H1 (cell line): ENCODE data around the gene EEF1A2. TPM values are rescaled to one million over a fixed set of nuclear protein-coding genes. Genes with fewer than 3 reads are reported as not detected.

ENCODE experiments used
- BCL11A ChIP-seq, 2 experiments: IDR thresholded peaks; one replicate each; pipeline ENCODE4 v1.6.1; 2011; ENCODE audit warnings: low read depth in 2 of 2, low read length in 2 of 2, mild to moderate bottlenecking in 2 of 2
- CBX5 ChIP-seq: fragments of 300-800, 300-1000 bp; sonication (generic); IDR thresholded peaks from 2 replicates; pipeline ENCODE4 v1.7.1; 2016; ENCODE audit warnings: antibody characterized with exemption, low read length, low read depth
- JUN ChIP-seq: IDR thresholded peaks from 2 replicates; pipeline ENCODE4 v1.6.1; 2011; ENCODE audit warnings: low read depth, mild to moderate bottlenecking, improper control_type of control experiment, low read length
- KDM1A ChIP-seq: fragments of 200-600, 300-600 bp; sonication (generic); IDR thresholded peaks from 2 replicates; pipeline ENCODE4 v1.7.1; 2016; ENCODE audit warnings: mild to moderate bottlenecking, low read length, borderline replicate concordance
- KDM4A ChIP-seq: IDR thresholded peaks from one replicate; pipeline ENCODE4 v1.7.1; 2012; ENCODE audit warnings: low read depth, mild to moderate bottlenecking, moderate library complexity, low read length, inconsistent platforms; ENCODE audit not compliant: severe bottlenecking
- NANOG ChIP-seq: IDR thresholded peaks from 2 replicates; pipeline ENCODE4 v1.6.1; 2011; ENCODE audit warnings: low read length, low read depth, mild to moderate bottlenecking, inconsistent platforms; ENCODE audit not compliant: insufficient read depth, poor library complexity, severe bottlenecking
- NRF1 ChIP-seq: IDR thresholded peaks from 2 replicates; pipeline ENCODE4 v1.6.1; 2011; ENCODE audit warnings: mild to moderate bottlenecking, low read depth, low read length, improper control_type of control experiment
- POLR2A ChIP-seq, 2 experiments: IDR thresholded peaks; 1 replicate in 1 of 2; 2 replicates in 1 of 2; pipeline ENCODE4 v1.6.1; 2011; ENCODE audit warnings: low read depth in 2 of 2, low read length in 2 of 2, mild to moderate bottlenecking in 2 of 2; ENCODE audit errors: control extremely low read depth in 1 of 2
- RNF2 ChIP-seq: fragments of 200-900, 300-1000 bp; sonication (generic); IDR thresholded peaks from 2 replicates; pipeline ENCODE4 v1.7.1; 2016; ENCODE audit warnings: borderline replicate concordance, low read depth, mild to moderate bottlenecking, antibody characterized with exemption, low read length; ENCODE audit not compliant: poor library complexity, severe bottlenecking; ENCODE audit errors: missing control alignments
- SIX5 ChIP-seq: IDR thresholded peaks from 2 replicates; pipeline ENCODE4 v1.6.1; 2011; ENCODE audit warnings: mild to moderate bottlenecking, low read depth, low read length
- SRF ChIP-seq: IDR thresholded peaks from 2 replicates; pipeline ENCODE4 v1.6.1; 2011; ENCODE audit warnings: mild to moderate bottlenecking, low read depth, low read length, moderate library complexity
- SUZ12 ChIP-seq: fragments of 200-600 bp; sonication (generic); IDR thresholded peaks from 2 replicates; pipeline ENCODE4 v1.6.1; 2012; ENCODE audit warnings: mild to moderate bottlenecking, inconsistent platforms, low read length, moderate library complexity, mixed read lengths
- TBP ChIP-seq: IDR thresholded peaks from 2 replicates; pipeline ENCODE4 v1.6.1; 2011; ENCODE audit warnings: low read depth, low read length, improper control_type of control experiment
- TCF12 ChIP-seq: IDR thresholded peaks from 2 replicates; pipeline ENCODE4 v1.6.1; 2011; ENCODE audit warnings: low read depth, mild to moderate bottlenecking, low read length
- TEAD4 ChIP-seq: IDR thresholded peaks from 2 replicates; pipeline ENCODE4 v1.6.1; 2012; ENCODE audit warnings: low read depth, low read length, inconsistent platforms, mixed read lengths
- ZNF274 ChIP-seq: IDR thresholded peaks from 2 replicates; pipeline ENCODE4 v1.7.0; 2012; ENCODE audit warnings: low read length, borderline replicate concordance; ENCODE audit errors: extremely low read depth
- polyA plus RNA-seq, 7 experiments: library from polyadenylated mRNA; depleted of rRNA in 3 of 7; stranded (reverse) in 5 of 7; unstranded in 2 of 7; fragments of >200 nt in 5 of 7; fragments of 200-250 nt in 2 of 7; gene quantifications; 1 replicate in 5 of 7; 2 replicates in 1 of 7; 4 replicates in 1 of 7; pipeline versions ENCODE4 v1.2.1 to v1.2.3, GENCODE V29; 2011 to 2013; ENCODE audit warnings: missing spikeins in 2 of 7, mixed read lengths in 2 of 7
- total RNA-seq: library from RNA; stranded (reverse); fragmentation: NEBNext Ultra II Directional; extraction: Animal tissue kit (Norgen Biotek cat#: 25700); gene quantifications from 2 replicates; pipeline ENCODE4 v1.2.1, GENCODE V29; 2021
- TF ChIP-seq, protein P1 (sequence below): IDR thresholded peaks from 2 replicates; pipeline ENCODE4 v1.6.1; 2012; ENCODE audit warnings: inconsistent platforms
- TF ChIP-seq, protein P2 (sequence below): IDR thresholded peaks from 2 replicates; pipeline ENCODE4 v1.6.1; 2012; ENCODE audit warnings: low read length, inconsistent platforms
- TF ChIP-seq, protein P3 (sequence below), 3 experiments: IDR thresholded peaks; 1 replicate in 2 of 3; 2 replicates in 1 of 3; pipeline versions ENCODE4 v1.5.1 to v1.6.1; 2011; ENCODE audit warnings: low read length in 3 of 3, mild to moderate bottlenecking in 3 of 3, inconsistent platforms in 2 of 3, low read depth in 1 of 3, moderate library complexity in 1 of 3; ENCODE audit not compliant: insufficient read depth in 1 of 3; ENCODE audit errors: control extremely low read depth in 1 of 3

EEF1A2 gene
- total and polyA plus RNA-seq, 2 of the 8 experiments (the other 6 are each of a cell fraction or from before 2014, with no cell fraction given) = 7.4 to 25.8 TPM

DNA sequence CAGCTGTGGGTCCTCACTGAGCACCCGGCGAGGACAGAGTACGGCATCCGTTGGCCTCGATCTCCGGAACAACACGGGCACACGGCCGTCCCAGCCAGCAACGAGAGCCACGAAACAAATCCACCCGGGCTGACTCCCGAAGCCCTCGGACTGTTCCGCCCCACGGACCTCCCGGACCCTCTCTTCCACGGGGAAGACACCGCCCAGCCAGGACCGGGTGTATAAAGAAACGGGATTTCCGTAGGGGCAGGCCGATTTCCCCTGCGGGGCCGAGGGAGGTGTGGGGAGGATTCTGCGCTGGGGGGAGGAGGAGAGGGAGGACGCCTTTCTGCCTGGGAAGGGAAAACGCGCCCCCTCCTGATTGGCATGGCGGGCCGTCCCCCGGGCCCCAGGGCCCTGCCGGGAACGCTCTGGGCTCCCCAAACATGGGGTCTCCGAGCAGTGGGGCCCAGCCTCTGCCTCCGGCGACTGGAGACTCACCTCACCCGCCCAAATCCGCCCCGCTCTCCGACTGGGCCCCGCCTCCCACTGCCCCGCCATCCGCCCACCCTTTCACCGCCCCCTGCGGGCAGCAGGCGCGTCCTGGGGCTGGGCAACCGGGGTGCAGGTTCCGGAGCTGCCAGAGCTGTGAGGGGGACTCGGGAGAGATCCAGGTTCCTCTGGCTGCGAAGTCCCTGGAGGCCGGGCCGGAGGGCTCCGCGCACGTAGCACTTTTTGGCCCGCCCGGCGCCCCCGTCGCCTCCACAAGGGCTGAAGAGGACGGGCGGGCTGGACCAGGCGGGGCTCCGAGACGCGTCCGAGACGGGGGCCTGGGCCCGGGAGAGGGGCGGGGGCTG is 21.0 kb upstream of the EEF1A2 start (continued):
- TF ChIP-seq RNF2 (no peak), TCF12 (no peak), KDM1A (0 out of 2 replicates have a peak, but pooled peaks have one; percentile 5), KDM4A (peak; percentile 43), ZNF274 (no peak), BCL11A (IDR thresholded peaks at IDR 0.05; ENCODE audit: low read depth in 2 of 2, low read length in 2 of 2) (no peak), TEAD4 (no peak), SUZ12 (no peak), NANOG (no peak), JUN (no peak), CBX5 (no peak), SIX5 (no peak), SRF (no peak), POLR2A (IDR thresholded peaks at IDR 0.05; ENCODE audit: control extremely low read depth in 1 of 2, low read depth in 2 of 2, low read length in 2 of 2) (peak in 1 of 2 experiments; percentile 36; a peak in 1 of 3 replicates), NRF1 (no peak), TBP (no peak)
- TF ChIP-seq, protein P1, sequence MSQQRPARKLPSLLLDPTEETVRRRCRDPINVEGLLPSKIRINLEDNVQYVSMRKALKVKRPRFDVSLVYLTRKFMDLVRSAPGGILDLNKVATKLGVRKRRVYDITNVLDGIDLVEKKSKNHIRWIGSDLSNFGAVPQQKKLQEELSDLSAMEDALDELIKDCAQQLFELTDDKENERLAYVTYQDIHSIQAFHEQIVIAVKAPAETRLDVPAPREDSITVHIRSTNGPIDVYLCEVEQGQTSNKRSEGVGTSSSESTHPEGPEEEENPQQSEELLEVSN = no peak
- TF ChIP-seq, protein P2, sequence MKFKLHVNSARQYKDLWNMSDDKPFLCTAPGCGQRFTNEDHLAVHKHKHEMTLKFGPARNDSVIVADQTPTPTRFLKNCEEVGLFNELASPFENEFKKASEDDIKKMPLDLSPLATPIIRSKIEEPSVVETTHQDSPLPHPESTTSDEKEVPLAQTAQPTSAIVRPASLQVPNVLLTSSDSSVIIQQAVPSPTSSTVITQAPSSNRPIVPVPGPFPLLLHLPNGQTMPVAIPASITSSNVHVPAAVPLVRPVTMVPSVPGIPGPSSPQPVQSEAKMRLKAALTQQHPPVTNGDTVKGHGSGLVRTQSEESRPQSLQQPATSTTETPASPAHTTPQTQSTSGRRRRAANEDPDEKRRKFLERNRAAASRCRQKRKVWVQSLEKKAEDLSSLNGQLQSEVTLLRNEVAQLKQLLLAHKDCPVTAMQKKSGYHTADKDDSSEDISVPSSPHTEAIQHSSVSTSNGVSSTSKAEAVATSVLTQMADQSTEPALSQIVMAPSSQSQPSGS = no peak
- TF ChIP-seq, protein P3, sequence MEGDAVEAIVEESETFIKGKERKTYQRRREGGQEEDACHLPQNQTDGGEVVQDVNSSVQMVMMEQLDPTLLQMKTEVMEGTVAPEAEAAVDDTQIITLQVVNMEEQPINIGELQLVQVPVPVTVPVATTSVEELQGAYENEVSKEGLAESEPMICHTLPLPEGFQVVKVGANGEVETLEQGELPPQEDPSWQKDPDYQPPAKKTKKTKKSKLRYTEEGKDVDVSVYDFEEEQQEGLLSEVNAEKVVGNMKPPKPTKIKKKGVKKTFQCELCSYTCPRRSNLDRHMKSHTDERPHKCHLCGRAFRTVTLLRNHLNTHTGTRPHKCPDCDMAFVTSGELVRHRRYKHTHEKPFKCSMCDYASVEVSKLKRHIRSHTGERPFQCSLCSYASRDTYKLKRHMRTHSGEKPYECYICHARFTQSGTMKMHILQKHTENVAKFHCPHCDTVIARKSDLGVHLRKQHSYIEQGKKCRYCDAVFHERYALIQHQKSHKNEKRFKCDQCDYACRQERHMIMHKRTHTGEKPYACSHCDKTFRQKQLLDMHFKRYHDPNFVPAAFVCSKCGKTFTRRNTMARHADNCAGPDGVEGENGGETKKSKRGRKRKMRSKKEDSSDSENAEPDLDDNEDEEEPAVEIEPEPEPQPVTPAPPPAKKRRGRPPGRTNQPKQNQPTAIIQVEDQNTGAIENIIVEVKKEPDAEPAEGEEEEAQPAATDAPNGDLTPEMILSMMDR (IDR thresholded peaks at IDR 0.05; ENCODE audit: control extremely low read depth in 1 of 3, insufficient read depth in 1 of 3, low read depth in 1 of 3, low read length in 3 of 3) = 0 out of 4 replicates have a peak, but pooled peaks of 1 of the 3 experiments have one; percentile 4
